Stimulated activated CD8-positive, alpha-beta memory T cell treated with anti-CD3 and anti-CD28 coated beads, Interleukin-12 subunit alpha, Interleukin-12 subunit beta, amount 100 ng/mL, for 1 hour (primary cell): Measurements from ENCODE around the gene TSPAN17.
"Not testable (repeated sequence)": the region's sequence is repeated elsewhere in the genome, so short reads cannot be mapped to it uniquely, and the experiment has no call there.

ENCODE experiments used
- DNase-seq: peaks from one replicate; pipeline ENCODE4 v3.0.0-alpha.2; 2020; ENCODE audit warnings: low read depth

Gene TSPAN17

GRCh38 chr5:176647030-176647842, at the start of gene TSPAN17:
TSPAN17 (plus strand) TSS chr5:176647484; CDS start chr5:176647616, 132 bp downstream.
- peak; percentile 99 for DNase-seq

- not testable (repeated sequence) for DNase-seq
Measured at GRCh38 chr5:176599749-176600430, 47.4 kb upstream of the TSPAN17 start.

GRCh38 chr5:176601901-176602482, 45.3 kb upstream of the TSPAN17 start:
- DNase-seq = no peak

GRCh38 chr5:176603091-176603490, 44.2 kb upstream of the TSPAN17 start:
- no peak for DNase-seq

GRCh38 chr5:176606032-176606431, 41.3 kb upstream of the TSPAN17 start:
- DNase-seq = no peak

- no peak for DNase-seq
Measured at GRCh38 chr5:176606875-176607274, 40.4 kb upstream of the TSPAN17 start.

- DNase-seq = no peak
Measured at GRCh38 chr5:176608142-176608705, 39.1 kb upstream of the TSPAN17 start.

GRCh38 chr5:176608937-176609723, 38.2 kb upstream of the TSPAN17 start:
- no peak for DNase-seq

GRCh38 chr5:176609724-176610434, 37.4 kb upstream of the TSPAN17 start, which contains the start of gene GPRIN1:
GPRIN1 (minus strand) TSS chr5:176610156; CDS start chr5:176599834, 10,322 bp downstream.
- peak; percentile 32 for DNase-seq

- DNase-seq = no peak
Measured at GRCh38 chr5:176610435-176610773, 36.9 kb upstream of the TSPAN17 start.

- DNase-seq = no peak
Measured at GRCh38 chr5:176611435-176611834, 35.8 kb upstream of the TSPAN17 start.

- DNase-seq = no peak
Measured at GRCh38 chr5:176612008-176612407, 35.3 kb upstream of the TSPAN17 start.

- no peak for DNase-seq
Measured at GRCh38 chr5:176612855-176613254, 34.4 kb upstream of the TSPAN17 start.

- DNase-seq = no peak
Measured at GRCh38 chr5:176614805-176615478, 32.3 kb upstream of the TSPAN17 start.

- no peak for DNase-seq
Measured at GRCh38 chr5:176616511-176616910, 30.8 kb upstream of the TSPAN17 start.

- no peak for DNase-seq
Measured at GRCh38 chr5:176618783-176619182, 28.5 kb upstream of the TSPAN17 start.

- peak; percentile 43 for DNase-seq
Measured at GRCh38 chr5:176619203-176619568, 28.1 kb upstream of the TSPAN17 start.

- DNase-seq = no peak
Measured at GRCh38 chr5:176619569-176620332, 27.5 kb upstream of the TSPAN17 start.

GRCh38 chr5:176620333-176620981, 26.8 kb upstream of the TSPAN17 start:
- DNase-seq = no peak
